Left lung (tissue), 10 donors: Measurements from ENCODE around the gene DCC. TPM values are rescaled to one million over a fixed set of nuclear protein-coding genes. Genes with fewer than 3 reads are reported as not detected.

Source experiments
- ATAC-seq: fragments of 200-7000 bp; cut with Tn5 transposase; one replicate; pipeline ENCODE4 v1.9.1; 2020; ENCODE audit warnings: moderate library complexity
- DNase-seq, 4 donors: peaks; one replicate each; pipeline ENCODE4 v3.0.0-alpha.2; 2013 to 2020
- H3K27ac ChIP-seq, 2 donors: fragments of 200-600 bp; sonication (generic) in 1 of 2; one replicate each; pipeline versions ENCODE4 v1.5.0 to v1.8.0; 2020 to 2021
- H3K27me3 ChIP-seq, 2 donors: fragments of 200-600 bp; sonication (generic) in 1 of 2; one replicate each; pipeline versions ENCODE4 v1.5.0 to v1.8.0; 2020 to 2021
- H3K36me3 ChIP-seq, 2 donors: fragments of 200-600 bp; sonication (generic) in 1 of 2; one replicate each; pipeline versions ENCODE4 v1.5.0 to v1.8.0; 2020 to 2021
- H3K4me1 ChIP-seq, 2 donors: fragments of 200-600 bp; one replicate each; pipeline ENCODE4 v1.8.0; 2021
- H3K4me3 ChIP-seq, 2 donors: fragments of 200-600 bp; sonication (generic) in 1 of 2; one replicate each; pipeline versions ENCODE4 v1.5.0 to v1.8.0; 2020 to 2021; ENCODE audit warnings: mild to moderate bottlenecking in 1 of 2
- H3K9me3 ChIP-seq, 2 donors: fragments of 200-600 bp; sonication (generic) in 1 of 2; one replicate each; pipeline versions ENCODE4 v1.5.0 to v1.8.0; 2020 to 2021
- intact Hi-C, 2 donors: fragments of 100-400 bp; cut with DNase I; formaldehyde crosslinking; loops; one replicate each; pipeline versions ENCODE4 v1.11.2 to v1.14.2; 2022
- polyA plus RNA-seq, 6 donors: library from polyadenylated mRNA; unstranded; fragments of 120-200 nt; gene quantifications; one replicate each; pipeline ENCODE4 v1.2.1, GENCODE V29; 2013; ENCODE audit not compliant: insufficient read length in 6 of 6
- total RNA-seq, 2 donors: library from RNA; stranded (reverse); fragmentation: NEBNext Ultra II Directional; extraction: Animal tissue kit (Norgen Biotek cat#: 25700); gene quantifications; one replicate each; pipeline ENCODE4 v1.2.1, GENCODE V29; 2021
- TF ChIP-seq, protein P1 (sequence below), 2 donors: fragments of 200-600 bp; sonication (generic) in 1 of 2; IDR thresholded peaks; one replicate each; pipeline versions ENCODE4 v1.5.0 to v1.8.0; 2021; ENCODE audit warnings: antibody characterized with exemption in 2 of 2
- donor health status: DM: no; HTN: yes; CAD: no.
- donor health status: DM: no; HTN: no; CAD: no.

DCC gene
- total and polyA plus RNA-seq, 8 donors = 0.61 to 3.5 (median 2.1) TPM

DNA sequence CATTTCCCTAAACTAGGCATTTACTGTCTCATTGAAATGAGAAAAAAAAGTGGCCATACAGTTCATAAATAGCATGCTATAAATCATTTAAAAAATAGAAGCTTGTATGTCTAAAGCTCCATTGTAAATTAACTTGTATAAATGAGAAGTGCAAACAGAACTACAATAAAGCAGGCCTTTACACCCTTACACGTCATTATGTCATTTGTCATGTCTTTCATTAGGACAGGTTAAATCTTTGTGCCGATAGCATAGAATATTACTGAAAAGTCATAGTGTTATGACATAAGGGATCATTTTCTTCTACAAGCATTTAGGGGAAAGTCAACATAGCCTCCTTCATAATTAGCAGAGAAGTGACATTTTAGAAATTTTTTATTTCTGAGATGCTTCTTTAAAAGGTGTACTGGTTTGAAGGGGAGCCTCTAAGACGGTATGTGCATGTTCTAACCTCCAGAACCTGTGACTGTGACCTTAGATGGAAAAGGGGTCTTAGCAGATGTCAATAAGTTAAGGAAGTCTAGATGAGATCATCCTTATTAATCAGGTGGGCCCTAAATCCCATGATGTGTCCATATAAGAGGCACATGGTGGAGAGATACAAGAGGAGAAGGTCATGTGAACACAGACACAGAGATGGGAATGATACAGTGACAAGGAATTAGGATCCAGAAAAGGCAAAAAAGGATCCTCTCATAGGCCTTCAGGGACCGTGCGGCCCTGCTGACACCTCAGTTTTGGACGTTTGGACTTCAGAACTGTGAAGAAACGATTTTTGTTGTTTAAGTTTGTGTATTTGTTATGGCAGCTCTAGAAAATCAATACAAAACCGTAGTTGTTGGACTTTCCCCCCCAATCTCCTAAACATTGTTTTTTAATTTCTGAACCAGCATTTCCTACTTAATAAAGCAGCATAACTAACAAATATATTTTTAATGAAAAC is 1020.8 kb downstream of the DCC start:
- Histone ChIP-seq H3K36me3 (no peaks in the 10 kb centered on the region), H3K27me3 (no peaks in the 10 kb centered on the region), H3K27ac (no peak overlapping the region), H3K4me1 (no peaks in the 10 kb centered on the region), H3K9me3 (no peaks in the 10 kb centered on the region), H3K4me3 (no peak overlapping the region)
- DNase-seq = no peak
- intact Hi-C loops = no loop called here
- no peak for ATAC-seq
- TF ChIP-seq, protein P1, sequence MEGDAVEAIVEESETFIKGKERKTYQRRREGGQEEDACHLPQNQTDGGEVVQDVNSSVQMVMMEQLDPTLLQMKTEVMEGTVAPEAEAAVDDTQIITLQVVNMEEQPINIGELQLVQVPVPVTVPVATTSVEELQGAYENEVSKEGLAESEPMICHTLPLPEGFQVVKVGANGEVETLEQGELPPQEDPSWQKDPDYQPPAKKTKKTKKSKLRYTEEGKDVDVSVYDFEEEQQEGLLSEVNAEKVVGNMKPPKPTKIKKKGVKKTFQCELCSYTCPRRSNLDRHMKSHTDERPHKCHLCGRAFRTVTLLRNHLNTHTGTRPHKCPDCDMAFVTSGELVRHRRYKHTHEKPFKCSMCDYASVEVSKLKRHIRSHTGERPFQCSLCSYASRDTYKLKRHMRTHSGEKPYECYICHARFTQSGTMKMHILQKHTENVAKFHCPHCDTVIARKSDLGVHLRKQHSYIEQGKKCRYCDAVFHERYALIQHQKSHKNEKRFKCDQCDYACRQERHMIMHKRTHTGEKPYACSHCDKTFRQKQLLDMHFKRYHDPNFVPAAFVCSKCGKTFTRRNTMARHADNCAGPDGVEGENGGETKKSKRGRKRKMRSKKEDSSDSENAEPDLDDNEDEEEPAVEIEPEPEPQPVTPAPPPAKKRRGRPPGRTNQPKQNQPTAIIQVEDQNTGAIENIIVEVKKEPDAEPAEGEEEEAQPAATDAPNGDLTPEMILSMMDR (IDR thresholded peaks at IDR 0.05) = no peak

DNA sequence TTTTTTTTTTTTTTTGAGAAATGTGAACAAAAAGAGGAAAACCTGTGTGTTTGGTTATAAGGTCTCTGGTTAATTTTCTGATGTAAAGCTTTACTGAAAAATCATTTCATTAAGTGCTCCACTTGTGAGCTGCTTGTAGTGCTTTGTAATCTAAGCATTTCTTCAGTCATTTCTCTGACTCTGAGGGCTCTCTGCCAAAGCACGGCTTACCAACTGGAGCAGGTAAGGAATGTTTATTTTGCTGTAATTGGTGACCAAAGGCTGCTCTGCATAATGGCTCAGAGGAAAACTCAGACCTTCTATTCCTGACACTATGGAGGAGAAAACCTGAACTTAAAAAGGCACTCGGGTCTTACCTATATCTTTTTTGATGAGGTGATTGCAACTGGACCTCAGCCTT is 1035.6 kb downstream of the DCC start:
- Histone ChIP-seq H3K4me1 (no peaks in the 10 kb centered on the region), H3K36me3 (no peaks in the 10 kb centered on the region), H3K4me3 (no peak overlapping the region), H3K27me3 (no peaks in the 10 kb centered on the region), H3K9me3 (no peaks in the 10 kb centered on the region), H3K27ac (no peak overlapping the region)
- intact Hi-C loops = no loop called here
- TF ChIP-seq, protein P1 (IDR thresholded peaks at IDR 0.05) = no peak
- peak in 3 of 4 donors; percentile 25 to 75 (median 71) for DNase-seq
- peak; percentile 96 for ATAC-seq

DNA sequence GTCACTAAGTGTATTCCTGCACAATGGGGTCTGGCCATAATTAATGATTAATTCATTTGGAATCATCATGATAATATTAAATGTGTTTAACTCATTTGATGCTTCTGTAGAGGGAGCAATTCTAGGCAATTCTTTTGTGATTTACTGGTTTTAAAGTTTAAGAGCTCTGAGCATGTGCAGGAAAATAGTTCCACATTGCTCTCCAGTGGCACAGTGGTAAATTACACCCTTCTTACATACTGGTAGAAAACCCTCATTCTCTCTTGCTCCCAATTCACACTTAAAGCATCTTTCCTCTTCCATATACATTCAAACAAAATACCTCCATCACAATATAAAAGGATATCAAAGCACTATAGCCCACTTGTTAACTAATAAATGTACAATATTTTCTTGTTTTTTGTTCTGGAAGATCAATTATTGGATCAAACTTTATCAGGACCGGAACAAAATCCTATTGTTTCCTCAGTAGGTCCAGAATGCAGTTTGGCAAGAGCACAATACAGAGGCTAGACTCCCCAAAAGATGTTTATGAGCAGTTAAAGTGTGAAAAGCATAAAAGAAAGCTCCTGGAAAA is 1040.2 kb downstream of the DCC start:
- Histone ChIP-seq H3K4me3 (no peak overlapping the region), H3K27ac (no peak overlapping the region), H3K36me3 (no peaks in the 10 kb centered on the region), H3K4me1 (no peaks in the 10 kb centered on the region), H3K27me3 (no peaks in the 10 kb centered on the region), H3K9me3 (no peaks in the 10 kb centered on the region)
- DNase-seq = peak in 2 of 4 donors; percentile 25 to 40
- ATAC-seq = peak; percentile 77
- intact Hi-C loops = loop anchor here in 1 of 2 donors (10.0 kb wide), 1 partner anchor 65 kb away; no protein-coding TSS in a partner anchor
- TF ChIP-seq, protein P1 (IDR thresholded peaks at IDR 0.05) = peak; percentile 39 to 55

DNA sequence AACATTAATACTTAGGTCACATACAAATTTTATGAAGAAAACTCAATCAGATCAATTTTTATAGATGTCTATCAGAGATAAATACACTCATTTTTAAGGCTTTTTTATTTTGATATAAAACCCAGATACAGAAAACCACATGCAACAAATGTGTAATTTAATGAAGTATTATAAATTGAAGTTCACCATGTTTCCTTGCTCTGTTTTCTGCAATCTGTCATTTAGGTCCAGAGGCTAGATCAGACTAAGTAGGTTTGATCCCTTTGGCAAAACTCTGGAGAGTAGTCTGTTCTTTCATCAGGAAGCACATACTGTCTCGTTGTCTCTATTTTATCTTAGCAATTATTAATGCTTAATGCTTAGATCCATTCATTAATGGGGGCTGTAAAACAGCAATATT is 1042.9 kb downstream of the DCC start:
- TF ChIP-seq, protein P1 (IDR thresholded peaks at IDR 0.05) = no peak
- intact Hi-C loops = loop anchor here in 1 of 2 donors (10.0 kb wide), 1 partner anchor 62 kb away; no protein-coding TSS in a partner anchor
- Histone ChIP-seq H3K4me1 (no peaks in the 10 kb centered on the region), H3K9me3 (no peaks in the 10 kb centered on the region), H3K27me3 (no peaks in the 10 kb centered on the region), H3K36me3 (no peaks in the 10 kb centered on the region), H3K4me3 (no peak overlapping the region), H3K27ac (no peak overlapping the region)
- DNase-seq (no peak), ATAC-seq (no peak)

DNA sequence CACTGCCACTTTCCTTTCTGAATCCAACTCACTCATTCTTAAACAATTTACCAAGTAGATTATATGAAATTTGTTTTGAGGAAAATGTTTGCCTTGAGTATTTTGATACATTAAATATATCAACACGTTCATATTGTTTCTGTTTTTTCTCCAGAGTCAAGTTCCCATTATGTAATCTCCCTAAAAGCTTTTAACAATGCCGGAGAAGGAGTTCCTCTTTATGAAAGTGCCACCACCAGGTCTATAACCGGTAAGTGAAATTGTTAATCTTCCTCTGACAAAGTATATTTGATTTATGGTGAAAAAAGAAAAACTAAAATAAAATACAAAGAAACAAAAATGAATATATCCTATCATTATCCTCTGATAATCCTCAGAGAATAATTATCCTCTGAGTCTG is 1045.9 kb downstream of the DCC start:
- DNase-seq (no peak), ATAC-seq (no peak)
- Histone ChIP-seq H3K9me3 (no peaks in the 10 kb centered on the region), H3K4me1 (no peaks in the 10 kb centered on the region), H3K27me3 (no peaks in the 10 kb centered on the region), H3K27ac (no peak overlapping the region), H3K4me3 (no peak overlapping the region), H3K36me3 (no peaks in the 10 kb centered on the region)
- intact Hi-C loops = loop anchor here in 1 of 2 donors (10.0 kb wide), 1 partner anchor 59 kb away; no protein-coding TSS in a partner anchor
- TF ChIP-seq, protein P1 (IDR thresholded peaks at IDR 0.05) = no peak
